Loucy (cell line): ENCODE results near the gene FOSL1.

Experiments used
- H2AFZ ChIP-seq: fragments of 200-600 bp; sonication (generic); 2 replicates; pipeline ENCODE4 v1.6.0; 2016; ENCODE audit warnings: antibody characterized with exemption, mild to moderate bottlenecking, low read length, moderate library complexity
- H3F3A ChIP-seq: fragments of 200-600 bp; 2 replicates; pipeline ENCODE4 v1.6.0; 2016; ENCODE audit warnings: antibody characterized with exemption, low read depth, mild to moderate bottlenecking
- H3K27me3 ChIP-seq: fragments of 200-600 bp; sonication (generic); 2 replicates; pipeline ENCODE4 v1.6.1; 2014; ENCODE audit warnings: low read length, mild to moderate bottlenecking; ENCODE audit not compliant: insufficient read depth, poor library complexity, severe bottlenecking
- H3K36me3 ChIP-seq: fragments of 200-600 bp; sonication (generic); 2 replicates; pipeline ENCODE4 v1.6.1; 2016; ENCODE audit warnings: low read length; ENCODE audit not compliant: insufficient read depth
- H3K4me1 ChIP-seq: fragments of 200-600 bp; sonication (generic); 2 replicates; pipeline ENCODE4 v1.5.1; 2014; ENCODE audit warnings: low read length, mild to moderate bottlenecking; ENCODE audit not compliant: insufficient read depth, poor library complexity, severe bottlenecking
- H3K4me2 ChIP-seq: fragments of 200-600 bp; sonication (generic); 2 replicates; pipeline ENCODE4 v1.6.0; 2014; ENCODE audit warnings: antibody characterized with exemption, low read length, low read depth, mild to moderate bottlenecking; ENCODE audit not compliant: poor library complexity, severe bottlenecking
- H3K4me3 ChIP-seq: fragments of 200-600 bp; sonication (generic); 2 replicates; pipeline ENCODE4 v1.5.1; 2014; ENCODE audit warnings: low read length, mild to moderate bottlenecking, mixed read lengths; ENCODE audit not compliant: poor library complexity, severe bottlenecking
- H3K79me2 ChIP-seq: fragments of 200-600 bp; sonication (generic); 2 replicates; pipeline ENCODE4 v1.6.1; 2014; ENCODE audit warnings: low read length; ENCODE audit not compliant: insufficient read depth
- H3K9ac ChIP-seq: fragments of 200-600 bp; sonication (generic); 2 replicates; pipeline ENCODE4 v1.6.0; 2014; ENCODE audit warnings: mild to moderate bottlenecking, low read depth, low read length, moderate library complexity; ENCODE audit not compliant: poor library complexity, severe bottlenecking
- H3K9me2 ChIP-seq: fragments of 200-600 bp; sonication (generic); replicated peaks from 2 replicates; pipeline ENCODE4 v1.6.1; 2016; ENCODE audit warnings: low read depth, low read length, mixed read lengths
- H3K9me3 ChIP-seq: fragments of 200-600 bp; sonication (generic); 2 replicates; pipeline ENCODE4 v1.6.1; 2014; ENCODE audit warnings: mild to moderate bottlenecking, antibody characterized with exemption, low read length, low read depth; ENCODE audit not compliant: insufficient read depth
- H4K20me1 ChIP-seq: fragments of 200-600 bp; sonication (generic); 2 replicates; pipeline ENCODE4 v1.6.0; 2014; ENCODE audit warnings: antibody characterized with exemption, low read length, mild to moderate bottlenecking; ENCODE audit not compliant: insufficient read depth, poor library complexity, severe bottlenecking
- CTCF ChIP-seq: fragments of 200-600 bp; sonication (generic); conservative IDR thresholded peaks from 2 replicates; pipeline ENCODE4 v1.5.1; 2014; ENCODE audit warnings: mild to moderate bottlenecking, antibody characterized with exemption, low read length
- EZH2phosphoT487 ChIP-seq: fragments of 200-600 bp; IDR thresholded peaks from 2 replicates; pipeline ENCODE4 v1.6.1; 2018; ENCODE audit warnings: antibody characterized with exemption, mild to moderate bottlenecking, moderate library complexity, borderline replicate concordance

Gene FOSL1

DNA sequence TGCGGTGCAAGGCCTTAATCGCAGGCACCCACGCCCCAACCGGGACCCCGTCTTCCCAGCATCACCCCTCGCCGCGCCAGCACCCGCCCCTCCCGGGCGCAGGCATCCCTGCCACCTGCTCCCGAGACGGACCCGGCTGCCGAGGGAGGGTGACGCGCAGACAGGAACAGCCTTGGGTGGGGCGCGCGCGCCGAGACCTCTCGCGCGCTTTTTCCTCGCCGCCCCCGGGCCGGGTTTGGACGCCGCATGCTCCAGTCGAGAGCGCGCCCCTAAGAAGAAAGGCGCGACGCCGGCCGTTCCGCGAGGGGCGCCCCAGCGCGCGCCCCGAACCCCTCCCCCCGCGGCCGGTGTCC is 42.7 kb downstream of the FOSL1 start:
- no peaks in the 10 kb centered on the region for H3K9me3 ChIP-seq
- H3K4me1 ChIP-seq = peaks cover 48% of the 10 kb centered on the region
- peak overlapping the region; percentile 94 for H3K4me2 ChIP-seq
- H3K9ac ChIP-seq = peak overlapping the region; percentile 95
- no peak overlapping the region for H2AFZ ChIP-seq
- TF ChIP-seq EZH2phosphoT487 (no peak), CTCF (no peak)
- H3K4me3 ChIP-seq = peak overlapping the region; percentile 80
- 0 out of 2 replicates have a peak, but pooled peaks cover 7% of the 10 kb centered on the region for H3F3A ChIP-seq
- H3K36me3 ChIP-seq = peaks cover 40% of the 10 kb centered on the region; the same call in 1 of the 2 replicates
- peaks cover 67% of the 10 kb centered on the region for H4K20me1 ChIP-seq
- peaks cover 11% of the 10 kb centered on the region for H3K27me3 ChIP-seq
- H3K79me2 ChIP-seq = peaks cover 73% of the 10 kb centered on the region
- H3K9me2 ChIP-seq = no peaks in the 10 kb centered on the region

- peaks cover 73% of the 10 kb centered on the region for H3K79me2 ChIP-seq
- H3K4me1 ChIP-seq = peaks cover 42% of the 10 kb centered on the region
- H3K9me2 ChIP-seq = no peaks in the 10 kb centered on the region
- peaks cover 67% of the 10 kb centered on the region for H4K20me1 ChIP-seq
- peak overlapping the region; percentile 80 for H3K4me3 ChIP-seq
- H2AFZ ChIP-seq = no peak overlapping the region
- no peak for TF ChIP-seq EZH2phosphoT487
- no peak for TF ChIP-seq CTCF
- 0 out of 2 replicates have a peak, but pooled peaks cover 7% of the 10 kb centered on the region for H3F3A ChIP-seq
- peaks cover 11% of the 10 kb centered on the region for H3K27me3 ChIP-seq
- H3K36me3 ChIP-seq = peaks cover 46% of the 10 kb centered on the region; the same call in 1 of the 2 replicates
- H3K4me2 ChIP-seq = peak overlapping the region; percentile 94
- H3K9me3 ChIP-seq = peaks cover under 1% of the 10 kb centered on the region; the same call in 1 of the 2 replicates
- peak overlapping the region; percentile 95 for H3K9ac ChIP-seq
Measured at GRCh38 chr11:65856689-65857499, 43.3 kb downstream of the FOSL1 start.

DNA sequence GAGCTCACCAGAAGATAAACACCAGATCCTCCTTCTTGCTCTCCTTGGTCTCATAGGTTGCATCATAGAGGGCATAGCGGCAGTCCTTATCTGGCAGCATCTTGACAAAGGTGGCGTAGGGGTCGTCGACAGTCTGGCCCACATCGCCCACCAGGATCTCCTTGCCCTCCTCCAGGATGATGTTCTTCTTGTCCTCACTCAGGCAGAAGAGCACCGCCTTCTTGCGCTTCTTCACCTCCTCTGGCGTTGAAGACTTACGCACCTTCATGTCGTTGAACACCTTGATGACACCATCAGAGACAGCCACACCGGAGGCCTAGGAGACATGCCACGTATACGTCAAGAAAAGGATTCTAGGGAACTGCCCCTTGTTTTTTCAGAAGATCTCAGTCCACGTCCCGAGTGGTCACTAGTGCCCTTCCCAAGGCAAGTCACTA is 44.2 kb downstream of the FOSL1 start:
- Histone ChIP-seq H2AFZ (no peak overlapping the region), H3K4me1 (peaks cover 35% of the 10 kb centered on the region), H3K9ac (peak overlapping the region; percentile 95), H3K27me3 (peaks cover 7% of the 10 kb centered on the region), H3K36me3 (peaks cover 56% of the 10 kb centered on the region; the same call in 1 of the 2 replicates), H3K79me2 (peaks cover 70% of the 10 kb centered on the region), H3K9me3 (peaks cover 5% of the 10 kb centered on the region; the same call in 1 of the 2 replicates), H3K4me3 (peak overlapping the region; percentile 80), H4K20me1 (peaks cover 66% of the 10 kb centered on the region), H3K4me2 (peak overlapping the region; percentile 94), H3F3A (0 out of 2 replicates have a peak, but pooled peaks cover 7% of the 10 kb centered on the region), H3K9me2 (no peaks in the 10 kb centered on the region)
- no peak for TF ChIP-seq EZH2phosphoT487
- TF ChIP-seq CTCF = no peak
